ENCODE measurements around the gene JAG1. TPM values are rescaled to one million over a fixed set of nuclear protein-coding genes. Genes with fewer than 3 reads are reported as not detected.

The JAG1 gene
- total and polyA plus RNA-seq, 12 donors = 6.8 to 22.0 (median 13.3) TPM

GRCh38 chr20:10710991-10711775 is 37.4 kb upstream of the JAG1 start:
- no peaks in the 10 kb centered on the region for H3K27me3 ChIP-seq
- no peak overlapping the region for H3K27ac ChIP-seq
- no peaks in the 10 kb centered on the region for H3K36me3 ChIP-seq (replicated peaks in 1 of 2)
- H3K4me1 ChIP-seq (replicated peaks in 1 of 2) = no peaks in the 10 kb centered on the region
- H3K9me3 ChIP-seq (replicated peaks in 1 of 3) = no peaks in the 10 kb centered on the region
- intact Hi-C loops (cut with DNase I) = no loop called here
- TF ChIP-seq, protein P1, sequence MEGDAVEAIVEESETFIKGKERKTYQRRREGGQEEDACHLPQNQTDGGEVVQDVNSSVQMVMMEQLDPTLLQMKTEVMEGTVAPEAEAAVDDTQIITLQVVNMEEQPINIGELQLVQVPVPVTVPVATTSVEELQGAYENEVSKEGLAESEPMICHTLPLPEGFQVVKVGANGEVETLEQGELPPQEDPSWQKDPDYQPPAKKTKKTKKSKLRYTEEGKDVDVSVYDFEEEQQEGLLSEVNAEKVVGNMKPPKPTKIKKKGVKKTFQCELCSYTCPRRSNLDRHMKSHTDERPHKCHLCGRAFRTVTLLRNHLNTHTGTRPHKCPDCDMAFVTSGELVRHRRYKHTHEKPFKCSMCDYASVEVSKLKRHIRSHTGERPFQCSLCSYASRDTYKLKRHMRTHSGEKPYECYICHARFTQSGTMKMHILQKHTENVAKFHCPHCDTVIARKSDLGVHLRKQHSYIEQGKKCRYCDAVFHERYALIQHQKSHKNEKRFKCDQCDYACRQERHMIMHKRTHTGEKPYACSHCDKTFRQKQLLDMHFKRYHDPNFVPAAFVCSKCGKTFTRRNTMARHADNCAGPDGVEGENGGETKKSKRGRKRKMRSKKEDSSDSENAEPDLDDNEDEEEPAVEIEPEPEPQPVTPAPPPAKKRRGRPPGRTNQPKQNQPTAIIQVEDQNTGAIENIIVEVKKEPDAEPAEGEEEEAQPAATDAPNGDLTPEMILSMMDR (IDR thresholded peaks at IDR 0.05) = no peak
- TF ChIP-seq POLR2A (IDR thresholded peaks at IDR 0.05) = no peak
- 77 to 83% (median 79%) methylated on average over 6 of the region's 6 CpGs for WGBS, 4 donors
- H3K4me3 ChIP-seq = no peak overlapping the region
- DNase-seq = no peak

GRCh38 chr20:10709916-10710315 is 36.1 kb upstream of the JAG1 start:
- intact Hi-C loops (cut with DNase I) = no loop called here
- no peaks in the 10 kb centered on the region for H3K4me1 ChIP-seq (replicated peaks in 1 of 2)
- WGBS, 4 donors = 81 to 97% (median 91%) methylated on average over 3 of the region's 3 CpGs

GRCh38 chr20:10708351-10709185 is 34.8 kb upstream of the JAG1 start:
- intact Hi-C loops (cut with DNase I) = no loop called here
- no peaks in the 10 kb centered on the region for H3K9me3 ChIP-seq (replicated peaks in 1 of 3)
- H3K36me3 ChIP-seq (replicated peaks in 1 of 2) = no peaks in the 10 kb centered on the region
- no peaks in the 10 kb centered on the region for H3K27me3 ChIP-seq
- H3K4me3 ChIP-seq = no peak overlapping the region
- WGBS, 4 donors = 75 to 86% (median 82%) methylated on average over 7 of the region's 7 CpGs
- no peaks in the 10 kb centered on the region for H3K4me1 ChIP-seq (replicated peaks in 1 of 2)
- H3K27ac ChIP-seq = no peak overlapping the region
- DNase-seq = no peak
- TF ChIP-seq, protein P1 (IDR thresholded peaks at IDR 0.05) = no peak
- TF ChIP-seq POLR2A (IDR thresholded peaks at IDR 0.05) = no peak

More at GRCh38 chr20:10709916-10710315, 36.1 kb upstream of the JAG1 start:
- no peaks in the 10 kb centered on the region for H3K36me3 ChIP-seq (replicated peaks in 1 of 2)
- no peak for DNase-seq
- TF ChIP-seq, protein P1 (IDR thresholded peaks at IDR 0.05) = no peak
- no peak for TF ChIP-seq POLR2A (IDR thresholded peaks at IDR 0.05)
- no peak overlapping the region for H3K4me3 ChIP-seq
- no peaks in the 10 kb centered on the region for H3K9me3 ChIP-seq (replicated peaks in 1 of 3)
- no peaks in the 10 kb centered on the region for H3K27me3 ChIP-seq
- no peak overlapping the region for H3K27ac ChIP-seq

GRCh38 chr20:10707791-10708190 is 34.0 kb upstream of the JAG1 start:
- Histone ChIP-seq H3K9me3 (replicated peaks in 1 of 3) (no peaks in the 10 kb centered on the region), H3K27me3 (no peaks in the 10 kb centered on the region), H3K4me1 (replicated peaks in 1 of 2) (no peaks in the 10 kb centered on the region), H3K36me3 (replicated peaks in 1 of 2) (no peaks in the 10 kb centered on the region), H3K4me3 (no peak overlapping the region), H3K27ac (no peak overlapping the region)
- no peak for DNase-seq
- TF ChIP-seq, protein P1 (IDR thresholded peaks at IDR 0.05) = no peak
- no peak for TF ChIP-seq POLR2A (IDR thresholded peaks at IDR 0.05)
- intact Hi-C loops (cut with DNase I) = no loop called here
- WGBS, 4 donors = 64 to 80% (median 66%) methylated on average over 1 of the region's 1 CpG
